Endothelial cell (in vitro differentiated cells): ENCODE data around the gene BAZ1A. TPM values are rescaled to one million over a fixed set of nuclear protein-coding genes. Genes with fewer than 3 reads are reported as not detected.

Experiments used
- DNase-seq: peaks from one replicate; pipeline ENCODE4 v3.0.0; 2021; ENCODE audit warnings: low spot score
- H3K27ac Mint-ChIP-seq: one replicate; pipeline ENCODE4 v1.8.0; 2021; ENCODE audit warnings: mixed read lengths, inconsistent platforms; ENCODE audit not compliant: unreplicated experiment
- H3K27me3 Mint-ChIP-seq: one replicate; pipeline ENCODE4 v1.8.0; 2021; ENCODE audit warnings: mild to moderate bottlenecking, moderate library complexity, mixed read lengths, inconsistent platforms; ENCODE audit not compliant: unreplicated experiment
- H3K36me3 Mint-ChIP-seq: one replicate; pipeline ENCODE4 v1.8.0; 2021; ENCODE audit warnings: mild to moderate bottlenecking, low read depth, mixed read lengths, inconsistent platforms; ENCODE audit not compliant: unreplicated experiment
- H3K4me1 Mint-ChIP-seq: one replicate; pipeline ENCODE4 v1.8.0; 2021; ENCODE audit warnings: mild to moderate bottlenecking, mixed read lengths, inconsistent platforms; ENCODE audit not compliant: unreplicated experiment
- H3K4me3 Mint-ChIP-seq: one replicate; pipeline ENCODE4 v1.8.0; 2021; ENCODE audit warnings: mild to moderate bottlenecking, mixed read lengths, inconsistent platforms; ENCODE audit not compliant: unreplicated experiment
- H3K9me3 Mint-ChIP-seq: one replicate; pipeline ENCODE4 v1.8.0; 2021; ENCODE audit warnings: mixed read lengths, inconsistent platforms; ENCODE audit not compliant: unreplicated experiment
- CTCF ChIP-seq: fragments of 200-600 bp; sonication (generic); IDR thresholded peaks from one replicate; pipeline ENCODE4 v1.5.0; 2021; ENCODE audit warnings: antibody characterized with exemption; ENCODE audit not compliant: unreplicated experiment
- total RNA-seq: library from RNA; stranded (reverse); fragmentation: NEBNext Ultra II Directional; extraction: Animal tissue kit (Norgen Biotek cat#: 25700); gene quantifications from one replicate; pipeline ENCODE4 v1.2.1, GENCODE V29; 2021; ENCODE audit not compliant: unreplicated experiment

BAZ1A gene
- total RNA-seq, 1 donor from 2014 or later, result 27.2 TPM

GRCh38 chr14:34776611-34777010, 98.5 kb downstream of the BAZ1A start:
- DNase-seq, result no peak
- peaks cover 18% of the 10 kb centered on the region for H3K4me1 Mint-ChIP-seq
- no peak overlapping the region for H3K4me3 Mint-ChIP-seq
- H3K36me3 Mint-ChIP-seq, result peaks cover 8% of the 10 kb centered on the region
- no peaks in the 10 kb centered on the region for H3K27me3 Mint-ChIP-seq
- no peak for TF ChIP-seq CTCF
- H3K27ac Mint-ChIP-seq, result no peak overlapping the region
- H3K9me3 Mint-ChIP-seq, result no peaks in the 10 kb centered on the region

GRCh38 chr14:34775922-34776321, 99.2 kb downstream of the BAZ1A start:
- no peak overlapping the region for H3K27ac Mint-ChIP-seq
- H3K4me3 Mint-ChIP-seq, result no peak overlapping the region
- no peaks in the 10 kb centered on the region for H3K27me3 Mint-ChIP-seq
- H3K4me1 Mint-ChIP-seq, result peaks cover 14% of the 10 kb centered on the region
- peaks cover 8% of the 10 kb centered on the region for H3K36me3 Mint-ChIP-seq
- TF ChIP-seq CTCF, result no peak
- no peak for DNase-seq
- no peaks in the 10 kb centered on the region for H3K9me3 Mint-ChIP-seq

GRCh38 chr14:34775342-34775741, 99.8 kb downstream of the BAZ1A start:
- no peaks in the 10 kb centered on the region for H3K9me3 Mint-ChIP-seq
- no peak for DNase-seq
- H3K27me3 Mint-ChIP-seq, result no peaks in the 10 kb centered on the region
- H3K27ac Mint-ChIP-seq, result no peak overlapping the region
- no peak overlapping the region for H3K4me3 Mint-ChIP-seq
- TF ChIP-seq CTCF, result no peak
- peaks cover 9% of the 10 kb centered on the region for H3K4me1 Mint-ChIP-seq
- peaks cover 8% of the 10 kb centered on the region for H3K36me3 Mint-ChIP-seq

GRCh38 chr14:34770901-34771300, 104.3 kb downstream of the BAZ1A start:
- no peak overlapping the region for H3K27ac Mint-ChIP-seq
- H3K4me1 Mint-ChIP-seq, result peaks cover 2% of the 10 kb centered on the region
- no peak for DNase-seq
- no peak overlapping the region for H3K4me3 Mint-ChIP-seq
- no peak for TF ChIP-seq CTCF
- H3K36me3 Mint-ChIP-seq, result no peaks in the 10 kb centered on the region
- no peaks in the 10 kb centered on the region for H3K9me3 Mint-ChIP-seq
- H3K27me3 Mint-ChIP-seq, result no peaks in the 10 kb centered on the region

- Mint-ChIP-seq H3K27ac (no peak overlapping the region), H3K36me3 (peaks cover 5% of the 10 kb centered on the region), H3K9me3 (no peaks in the 10 kb centered on the region), H3K4me1 (no peaks in the 10 kb centered on the region), H3K27me3 (no peaks in the 10 kb centered on the region), H3K4me3 (no peak overlapping the region)
- DNase-seq, result no peak
- TF ChIP-seq CTCF, result no peak
Measured at GRCh38 chr14:34766606-34767005, 108.6 kb downstream of the BAZ1A start.
